ENCODE results near the gene GRIK4.

DNA sequence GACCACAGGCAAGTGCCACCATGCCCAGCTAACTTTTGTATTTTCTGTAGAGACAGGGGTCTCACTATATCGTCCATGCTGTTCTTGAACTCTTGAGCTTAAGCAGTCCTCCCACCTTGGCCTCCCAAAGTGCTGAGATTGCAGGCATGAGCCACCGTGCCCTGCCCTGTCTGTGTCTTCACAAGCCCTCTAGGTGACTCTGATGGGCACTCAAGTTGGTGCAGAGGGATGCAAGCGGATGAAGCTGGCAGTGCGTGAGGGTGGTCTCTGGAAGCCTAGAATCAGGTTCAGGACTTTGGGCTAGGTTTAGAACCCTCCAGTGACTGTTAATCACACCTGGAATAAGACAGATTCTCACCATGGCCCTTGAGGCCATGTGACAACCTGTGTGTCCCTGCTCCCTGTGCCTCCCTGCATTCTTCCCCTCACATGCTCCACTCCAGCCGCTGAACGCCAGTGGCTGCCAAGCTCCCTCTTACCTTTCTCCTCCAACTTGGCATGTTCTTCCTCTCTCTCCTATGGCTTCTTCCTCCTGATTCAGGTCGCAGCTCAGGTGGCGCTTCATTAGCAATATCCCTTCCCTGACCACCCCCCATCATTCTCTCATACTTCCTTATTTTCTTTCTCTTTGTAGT, 270.1 kb downstream of the GRIK4 start:
- TF ChIP-seq, protein P1, sequence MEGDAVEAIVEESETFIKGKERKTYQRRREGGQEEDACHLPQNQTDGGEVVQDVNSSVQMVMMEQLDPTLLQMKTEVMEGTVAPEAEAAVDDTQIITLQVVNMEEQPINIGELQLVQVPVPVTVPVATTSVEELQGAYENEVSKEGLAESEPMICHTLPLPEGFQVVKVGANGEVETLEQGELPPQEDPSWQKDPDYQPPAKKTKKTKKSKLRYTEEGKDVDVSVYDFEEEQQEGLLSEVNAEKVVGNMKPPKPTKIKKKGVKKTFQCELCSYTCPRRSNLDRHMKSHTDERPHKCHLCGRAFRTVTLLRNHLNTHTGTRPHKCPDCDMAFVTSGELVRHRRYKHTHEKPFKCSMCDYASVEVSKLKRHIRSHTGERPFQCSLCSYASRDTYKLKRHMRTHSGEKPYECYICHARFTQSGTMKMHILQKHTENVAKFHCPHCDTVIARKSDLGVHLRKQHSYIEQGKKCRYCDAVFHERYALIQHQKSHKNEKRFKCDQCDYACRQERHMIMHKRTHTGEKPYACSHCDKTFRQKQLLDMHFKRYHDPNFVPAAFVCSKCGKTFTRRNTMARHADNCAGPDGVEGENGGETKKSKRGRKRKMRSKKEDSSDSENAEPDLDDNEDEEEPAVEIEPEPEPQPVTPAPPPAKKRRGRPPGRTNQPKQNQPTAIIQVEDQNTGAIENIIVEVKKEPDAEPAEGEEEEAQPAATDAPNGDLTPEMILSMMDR (IDR thresholded peaks at IDR 0.05), result no peak
- TF ChIP-seq POLR2A (IDR thresholded peaks at IDR 0.05) (no peak), EP300 (IDR thresholded peaks at IDR 0.05) (no peak), POLR2AphosphoS5 (IDR thresholded peaks at IDR 0.05) (no peak)
